ENCODE results near the gene ZNF23.

DNA sequence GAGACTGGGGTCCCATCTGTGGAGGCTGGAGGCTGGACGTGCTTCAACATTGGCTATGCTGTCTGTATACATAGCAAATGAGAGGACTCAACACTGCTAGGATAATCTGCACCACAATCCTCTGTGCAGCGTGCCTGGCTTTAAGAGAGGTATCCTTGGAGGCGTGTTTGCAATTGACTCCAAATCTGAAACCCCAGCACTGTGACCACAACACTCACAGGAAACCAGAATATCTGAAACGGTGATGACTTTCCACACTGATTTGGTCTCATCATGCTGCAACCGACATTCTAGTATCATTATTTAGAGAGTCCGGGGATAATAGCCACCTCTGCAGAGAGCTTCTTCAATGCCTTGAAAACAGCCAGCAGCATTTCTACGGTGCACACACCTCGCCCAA is 55.3 kb downstream of the ZNF23 start:
- TF ChIP-seq POLR2AphosphoS5 (IDR thresholded peaks at IDR 0.05; ENCODE audit: low read depth, low read length) (no peak), POLR2A (IDR thresholded peaks at IDR 0.05; ENCODE audit: low read depth, low read length) (no peak), TAF1 (IDR thresholded peaks at IDR 0.05; ENCODE audit: low read depth, low read length) (no peak)

All from GM12891 (cell line).